EL (cell line): Measurements from ENCODE around the gene OR2C1.

Experiments
- DNase-seq: peaks from one replicate; pipeline ENCODE4 v3.0.0-alpha.2; 2016

OR2C1 gene

GRCh38 chr16:3355589-3355988 lies at the start of gene OR2C1:
TSS of gene OR2C1 (plus strand) at chr16:3355889. CDS start at chr16:3355941, 52 bp downstream.
- DNase-seq: no peak

GRCh38 chr16:3306078-3306477 lies 49.6 kb upstream of the OR2C1 start:
- no peak for DNase-seq

GRCh38 chr16:3311496-3311895 lies 44.2 kb upstream of the OR2C1 start:
- DNase-seq: no peak

DNA sequence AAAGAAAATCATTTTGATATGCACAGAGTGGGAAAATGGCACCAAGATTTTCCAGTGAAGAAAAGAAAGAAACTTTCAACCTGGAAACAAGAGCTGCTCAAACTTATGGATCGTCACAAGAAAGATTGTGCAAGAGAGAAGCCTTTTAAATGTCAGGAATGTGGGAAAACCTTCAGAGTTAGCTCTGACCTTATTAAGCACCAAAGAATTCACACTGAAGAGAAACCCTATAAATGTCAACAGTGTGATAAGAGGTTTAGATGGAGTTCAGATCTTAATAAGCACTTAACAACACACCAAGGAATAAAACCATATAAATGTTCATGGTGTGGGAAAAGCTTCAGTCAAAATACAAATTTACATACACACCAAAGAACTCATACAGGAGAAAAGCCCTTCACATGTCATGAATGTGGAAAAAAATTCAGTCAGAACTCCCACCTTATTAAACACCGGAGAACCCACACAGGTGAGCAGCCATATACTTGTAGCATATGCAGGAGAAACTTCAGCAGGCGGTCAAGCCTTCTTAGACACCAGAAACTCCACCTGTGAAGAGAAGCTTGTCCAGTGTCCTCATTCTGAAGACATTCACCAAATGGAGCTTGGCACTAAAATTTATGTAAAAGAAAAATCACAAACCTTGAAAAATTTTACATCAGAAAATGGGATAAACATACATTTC lies 38.2 kb upstream of the OR2C1 start:
- DNase-seq: peak; percentile 8

DNA sequence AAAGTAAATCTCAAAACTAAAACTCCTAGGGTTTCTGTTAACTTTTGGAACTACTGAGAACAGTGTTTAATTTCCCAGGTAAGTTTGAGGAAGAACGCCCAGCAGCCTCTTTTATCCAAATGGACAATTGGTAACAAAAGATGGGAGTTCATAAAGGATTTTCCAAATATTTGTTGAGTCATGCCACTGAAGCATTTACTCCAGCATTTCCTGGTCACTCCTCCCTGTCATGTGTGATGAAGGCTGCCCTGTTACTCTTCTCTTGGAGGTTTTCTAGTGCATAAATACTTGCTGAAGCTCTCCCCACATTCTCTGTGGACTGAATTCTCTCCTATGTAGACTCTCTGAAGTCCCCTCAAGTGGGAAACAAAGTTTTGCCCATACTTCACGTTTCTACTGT lies 33.9 kb upstream of the OR2C1 start:
- DNase-seq: no peak

GRCh38 chr16:3327514-3327913 lies 28.2 kb upstream of the OR2C1 start:
- no peak for DNase-seq

GRCh38 chr16:3328104-3328503 lies 27.6 kb upstream of the OR2C1 start:
- DNase-seq: no peak

- no peak for DNase-seq
These were observed 27.0 kb upstream of the OR2C1 start for GRCh38 chr16:3328643-3329042.

DNA sequence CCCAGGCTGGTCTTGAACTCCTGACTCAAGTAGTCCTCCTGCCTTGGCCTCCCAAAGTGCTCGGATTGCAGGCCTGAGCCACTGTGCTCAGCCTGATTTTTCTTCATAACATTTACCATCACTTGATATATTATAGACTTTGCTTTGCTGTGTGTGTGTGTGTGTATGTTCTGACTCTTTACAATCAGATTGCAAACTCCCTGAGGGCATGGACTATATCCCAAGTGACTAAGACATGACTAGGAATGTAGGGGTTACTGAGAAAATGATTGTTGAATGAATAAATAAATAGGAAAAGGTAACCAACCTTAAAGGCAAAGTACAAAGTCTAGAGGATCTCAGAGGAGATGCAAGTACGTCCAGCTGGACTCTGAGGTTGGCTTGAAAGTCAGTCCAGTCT lies 9.6 kb upstream of the OR2C1 start:
- no peak for DNase-seq

DNA sequence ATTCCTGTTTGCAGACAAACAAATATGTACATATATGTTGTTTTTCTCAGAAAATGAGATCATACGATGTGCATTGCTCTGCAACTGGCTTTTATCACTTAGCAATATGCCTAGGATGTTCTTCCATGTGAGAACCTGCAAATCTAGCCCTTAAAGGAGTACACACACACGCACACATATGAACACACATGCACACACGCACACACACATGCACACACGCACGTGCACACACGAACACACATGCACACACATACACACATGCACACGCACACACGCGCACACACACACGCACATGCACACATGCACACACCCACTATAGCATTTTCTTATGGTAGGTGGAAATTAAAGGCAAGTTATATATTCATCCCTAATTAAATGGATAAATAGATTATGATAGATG lies 8.1 kb upstream of the OR2C1 start:
- no peak for DNase-seq

DNA sequence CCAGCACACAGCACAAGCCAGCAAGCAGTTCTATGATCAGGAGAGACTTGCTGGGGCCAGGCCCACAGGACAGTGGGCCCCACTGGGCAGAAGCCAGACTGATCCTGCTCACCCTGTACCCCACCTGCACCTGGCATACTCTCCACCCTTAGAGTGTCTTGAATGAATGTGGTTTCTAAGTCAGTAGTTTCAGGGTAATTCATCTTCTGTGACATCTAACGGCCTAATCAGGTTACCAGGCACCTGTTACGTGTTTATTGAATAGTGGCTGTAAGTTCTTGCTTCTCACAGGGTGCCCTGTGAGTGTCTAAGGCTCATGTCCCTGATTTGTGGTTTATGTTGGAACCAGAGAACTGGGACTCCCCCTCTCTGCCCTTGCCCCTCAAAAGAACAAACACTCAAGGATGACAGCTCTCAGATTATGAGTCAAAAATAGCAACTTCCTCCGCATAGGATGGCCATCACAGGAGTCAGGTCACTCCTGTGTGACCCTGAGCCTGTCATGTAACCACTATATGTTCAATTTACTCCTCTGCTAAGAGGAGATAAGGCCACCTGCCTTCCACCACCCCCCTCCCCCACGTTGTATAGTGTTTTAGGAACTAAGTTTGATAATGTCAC lies 7.0 kb upstream of the OR2C1 start:
- no peak for DNase-seq

- no peak for DNase-seq
These were observed 6.5 kb upstream of the OR2C1 start for GRCh38 chr16:3349175-3349574.

GRCh38 chr16:3356118-3356517 lies 429 bp downstream of the OR2C1 start:
- no peak for DNase-seq

DNA sequence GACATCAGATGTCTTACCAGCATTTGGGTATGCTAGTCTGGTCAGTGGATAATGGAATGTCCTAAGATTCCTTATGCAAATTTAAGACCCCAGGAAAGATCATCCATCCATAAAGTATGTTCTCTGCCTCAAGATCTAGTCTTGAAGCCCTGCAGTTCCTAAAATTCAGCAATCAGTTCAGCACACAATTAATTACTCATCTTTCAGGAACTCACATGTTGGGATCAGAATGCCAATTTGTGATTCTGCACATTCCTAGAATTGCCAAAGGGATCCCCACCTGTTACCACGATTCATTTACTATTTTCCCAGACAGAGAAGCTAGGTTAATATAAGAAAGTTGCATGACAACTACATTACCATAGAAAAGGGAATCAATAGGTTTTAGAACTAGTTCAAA lies 3.2 kb downstream of the OR2C1 start:
- DNase-seq: peak; percentile 25

DNA sequence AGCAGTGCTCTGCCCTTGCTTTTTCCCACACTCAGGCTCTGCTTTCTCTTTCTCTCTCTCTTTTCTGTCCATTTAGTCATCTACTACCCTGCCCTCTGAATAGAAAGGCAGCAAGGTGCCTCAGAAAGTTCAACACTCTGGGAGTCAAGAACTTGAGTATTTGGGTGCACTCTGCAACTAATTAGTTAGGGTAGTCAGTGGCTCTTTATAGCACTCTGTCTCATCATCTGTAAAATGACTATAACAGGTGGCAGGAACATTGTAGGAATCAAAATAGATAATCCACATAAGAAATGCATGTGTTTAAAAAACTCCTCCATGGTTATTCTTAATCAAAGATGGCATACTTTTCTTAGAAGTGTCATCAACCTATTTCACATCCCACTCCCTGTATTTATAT lies 7.2 kb downstream of the OR2C1 start:
- no peak for DNase-seq

- DNase-seq: no peak
These were observed 8.1 kb downstream of the OR2C1 start for GRCh38 chr16:3363793-3364192.

DNA sequence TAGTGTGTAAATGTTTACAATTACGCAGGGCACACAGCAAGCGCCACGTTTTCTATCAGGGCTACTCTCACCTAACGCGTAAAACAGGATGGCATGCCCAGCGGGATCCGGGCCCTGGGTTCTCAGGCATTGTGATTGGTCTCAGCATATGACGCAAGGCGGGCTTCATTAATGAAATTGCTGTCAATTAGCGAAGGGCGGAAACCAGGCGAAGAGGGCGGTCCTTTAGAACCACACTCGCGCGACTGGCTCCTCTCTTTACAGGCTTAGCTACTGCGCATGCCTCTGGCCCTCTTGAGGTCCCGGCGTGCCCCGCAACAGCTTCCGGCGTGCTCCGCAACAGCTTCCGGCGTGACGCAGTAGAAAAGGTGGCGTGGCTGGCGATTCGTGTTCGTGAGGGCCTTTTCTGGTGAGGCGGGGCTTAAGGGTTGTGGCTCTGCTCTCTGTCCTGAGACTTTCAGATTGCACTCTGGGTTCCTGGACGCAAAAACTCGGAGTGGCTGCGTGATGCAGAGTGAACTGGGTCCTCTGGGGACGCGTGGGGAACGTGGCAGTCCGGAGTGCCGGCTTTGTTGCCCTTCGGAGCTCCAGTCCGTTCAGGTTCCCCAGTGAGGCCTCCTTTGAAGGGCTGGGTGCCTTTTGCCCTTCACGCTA lies 9.2 kb downstream of the OR2C1 start:
- peak; percentile 97 for DNase-seq

GRCh38 chr16:3369073-3369472 lies 13.4 kb downstream of the OR2C1 start:
- no peak for DNase-seq

DNA sequence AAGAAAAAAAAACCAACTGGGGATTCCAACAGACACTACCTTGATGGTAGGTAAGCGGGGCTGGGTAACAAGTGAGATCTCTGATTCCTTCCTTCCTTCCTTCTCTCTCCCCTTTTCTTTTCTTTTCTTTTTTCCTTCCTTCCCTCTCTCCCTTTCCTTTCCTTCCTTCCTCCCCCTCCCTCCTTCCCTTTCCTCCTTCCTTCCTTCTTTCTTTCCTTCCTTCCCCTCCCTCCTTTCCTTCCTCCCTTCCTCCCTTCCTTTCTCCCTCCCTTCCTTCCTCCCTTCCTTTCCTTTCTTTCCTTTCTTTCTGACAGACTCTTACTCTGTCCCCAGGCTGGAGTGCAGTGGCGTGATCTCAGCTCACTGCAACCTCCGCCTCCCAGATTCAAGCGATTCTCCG lies 20.0 kb downstream of the OR2C1 start:
- no peak for DNase-seq

DNA sequence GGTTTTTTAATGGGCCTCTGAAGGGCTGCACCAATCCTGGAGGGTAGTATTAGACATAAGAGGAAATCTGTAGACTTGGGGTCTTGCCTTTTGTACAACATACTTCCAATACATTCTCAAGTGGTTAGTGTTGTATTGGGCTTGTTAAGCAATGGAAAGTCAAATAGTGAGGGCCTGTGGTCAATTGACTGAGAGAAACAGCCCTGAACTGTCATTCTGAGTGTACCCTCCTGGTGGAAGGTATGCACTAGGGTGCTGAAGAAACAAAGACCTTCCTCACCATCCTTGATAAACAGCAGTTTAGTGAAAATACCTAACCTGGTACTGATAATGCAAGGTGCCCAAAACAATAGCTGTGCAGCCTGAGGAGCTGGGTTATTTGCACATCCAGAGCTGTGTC lies 22.2 kb downstream of the OR2C1 start:
- no peak for DNase-seq

- no peak for DNase-seq
These were observed 27.4 kb downstream of the OR2C1 start for GRCh38 chr16:3383045-3383448.

DNA sequence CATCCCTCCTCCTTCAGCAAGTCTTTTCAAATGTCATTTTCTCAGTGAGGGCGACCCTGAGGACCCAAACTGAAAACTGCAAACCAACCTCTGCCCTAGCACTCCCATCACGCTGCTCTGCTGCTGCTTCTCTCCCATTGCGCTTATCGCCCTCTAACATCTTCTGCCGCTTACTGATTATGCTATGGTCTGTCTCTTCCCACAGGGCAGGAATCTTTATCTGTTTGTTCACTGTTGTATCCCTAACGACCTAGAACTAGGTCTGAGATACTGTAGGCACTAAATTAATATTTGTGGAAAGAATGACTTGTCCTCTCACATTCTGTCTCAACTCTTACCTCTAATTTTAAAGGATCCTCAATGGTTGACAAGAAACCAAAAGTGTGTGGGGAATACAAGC lies 32.6 kb downstream of the OR2C1 start:
- DNase-seq: no peak

GRCh38 chr16:3389663-3390338 lies 34.1 kb downstream of the OR2C1 start:
- no peak for DNase-seq

- DNase-seq: no peak
These were observed 44.7 kb downstream of the OR2C1 start for GRCh38 chr16:3400446-3400778.
